ENCODE data around the gene SLFN12L. TPM values are rescaled to one million over a fixed set of nuclear protein-coding genes. Genes with fewer than 3 reads are reported as not detected.
A peak's percentile ranks its signal among the peaks of the same experiment; 100 is the strongest.

SLFN12L gene
- total RNA-seq, 1 experiment from 2014 or later: not detected

DNA sequence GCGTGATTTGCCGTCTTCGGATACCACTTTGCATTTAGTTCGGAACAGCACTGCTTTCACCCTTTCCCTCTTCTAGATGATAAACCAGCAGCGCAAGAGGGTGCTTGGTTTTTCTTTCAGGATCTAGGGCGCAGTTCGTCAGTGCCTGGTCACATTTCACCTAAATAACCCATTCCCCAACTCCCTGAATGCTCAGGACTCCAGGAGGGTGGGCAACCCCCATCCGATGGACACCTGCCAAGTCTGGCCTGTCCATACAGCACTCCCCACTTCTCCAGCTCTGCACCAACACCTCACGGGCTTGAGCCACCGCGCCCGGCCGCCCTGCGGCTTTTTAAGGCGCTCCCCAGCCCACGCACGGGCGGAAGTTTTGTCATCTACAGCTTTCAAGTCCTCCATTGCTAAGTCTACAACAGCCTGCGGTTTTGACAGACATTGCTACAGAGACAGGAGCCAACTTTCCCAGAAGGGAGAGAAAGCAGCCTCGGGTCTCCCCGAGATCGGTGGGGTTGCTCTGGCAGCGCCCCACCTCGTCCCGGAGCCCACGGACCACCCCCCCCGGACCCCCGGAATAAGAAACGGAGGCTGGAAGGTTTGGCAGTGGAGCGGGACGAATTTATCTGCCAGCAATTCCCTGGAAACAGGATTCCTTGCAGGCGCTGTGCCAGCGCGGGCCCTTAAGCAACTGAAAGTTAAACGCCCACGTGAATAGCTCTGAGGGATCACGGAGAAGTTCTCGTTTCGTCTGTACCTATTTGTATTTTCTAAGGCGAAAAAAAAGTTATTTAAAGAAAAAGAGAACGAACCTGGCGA, 50.4 kb downstream of the SLFN12L start:
- Histone ChIP-seq H3K27me3 (ENCODE audit: insufficient read depth, low read length) (peaks cover 67% of the 10 kb centered on the region), H2BK5ac (ENCODE audit: insufficient read length, low read length) (no peak overlapping the region), H2AK5ac (ENCODE audit: insufficient read length, low read length) (no peak overlapping the region), H3K4me1 (ENCODE audit: insufficient read depth, low read length) (no peaks in the 10 kb centered on the region; the same call in 1 of the 2 replicates), H4K8ac (replicated peaks; ENCODE audit: insufficient read length, low read depth, low read length) (no peak overlapping the region), H3K79me2 (ENCODE audit: insufficient read depth, low read length) (no peaks in the 10 kb centered on the region), H4K20me1 (ENCODE audit: control insufficient read depth, insufficient read depth, insufficient read length) (no peaks in the 10 kb centered on the region), H3K18ac (ENCODE audit: insufficient read length, low read depth, low read length) (no peak overlapping the region), H3K27ac (ENCODE audit: insufficient read length, low read depth, low read length) (no peak overlapping the region), H3K56ac (ENCODE audit: insufficient read length, low read depth, low read length) (no peak overlapping the region), H2BK120ac (ENCODE audit: low read depth, low read length, poor library complexity, severe bottlenecking) (no peak overlapping the region), H3K79me1 (ENCODE audit: insufficient read depth, low read depth, low read length, poor library complexity, severe bottlenecking) (no peaks in the 10 kb centered on the region), H2BK20ac (ENCODE audit: low read depth, low read length, poor library complexity, severe bottlenecking) (no peak overlapping the region), H3K14ac (ENCODE audit: insufficient read depth, low read length) (no peak overlapping the region), H3K4ac (ENCODE audit: low read depth, low read length) (no peak overlapping the region), H4K91ac (ENCODE audit: insufficient read length, low read depth, low read length) (no peak overlapping the region), H3K23me2 (ENCODE audit: insufficient read length, low read depth, low read length, poor library complexity, severe bottlenecking) (peaks cover 8% of the 10 kb centered on the region), H3K4me2 (ENCODE audit: insufficient read depth, insufficient read length, low read length) (peak overlapping the region; percentile 62), H2BK12ac (ENCODE audit: insufficient read length, low read depth, low read length) (no peak overlapping the region), H2AFZ (ENCODE audit: low read length) (no peak overlapping the region), H4K5ac (ENCODE audit: insufficient read length, low read depth, low read length) (no peak overlapping the region), H3K9ac (ENCODE audit: extremely low read depth, insufficient read length, low read length) (no peak overlapping the region), H3K23ac (ENCODE audit: insufficient read length, low read depth, low read length) (no peak overlapping the region), H2BK15ac (ENCODE audit: low read depth, low read length) (no peak overlapping the region), H3K9me3 (ENCODE audit: control insufficient read depth, low read depth, low read length) (no peaks in the 10 kb centered on the region), H3T11ph (ENCODE audit: low read length) (no peak overlapping the region)
- Mint-ChIP-seq H3K36me3 (ENCODE audit: insufficient read depth in 1 of 3, low read depth in 3 of 3) (no peaks in the 10 kb centered on the region; a peak in 1 of 7 replicates), H3K4me3 (peak overlapping the region; percentile 49 to 77), H3K27me3 (ENCODE audit: low read depth) (peaks cover 99% of the 10 kb centered on the region), H3K9me3 (peaks cover 0 to 8% of the 10 kb centered on the region in 2 experiments; a peak in 4 of 5 replicates), H3K27ac (no peak overlapping the region), H3K4me1 (peaks cover 15 to 25% of the 10 kb centered on the region in 2 experiments)
- no peak for DNase-seq
- TF ChIP-seq, protein P1, sequence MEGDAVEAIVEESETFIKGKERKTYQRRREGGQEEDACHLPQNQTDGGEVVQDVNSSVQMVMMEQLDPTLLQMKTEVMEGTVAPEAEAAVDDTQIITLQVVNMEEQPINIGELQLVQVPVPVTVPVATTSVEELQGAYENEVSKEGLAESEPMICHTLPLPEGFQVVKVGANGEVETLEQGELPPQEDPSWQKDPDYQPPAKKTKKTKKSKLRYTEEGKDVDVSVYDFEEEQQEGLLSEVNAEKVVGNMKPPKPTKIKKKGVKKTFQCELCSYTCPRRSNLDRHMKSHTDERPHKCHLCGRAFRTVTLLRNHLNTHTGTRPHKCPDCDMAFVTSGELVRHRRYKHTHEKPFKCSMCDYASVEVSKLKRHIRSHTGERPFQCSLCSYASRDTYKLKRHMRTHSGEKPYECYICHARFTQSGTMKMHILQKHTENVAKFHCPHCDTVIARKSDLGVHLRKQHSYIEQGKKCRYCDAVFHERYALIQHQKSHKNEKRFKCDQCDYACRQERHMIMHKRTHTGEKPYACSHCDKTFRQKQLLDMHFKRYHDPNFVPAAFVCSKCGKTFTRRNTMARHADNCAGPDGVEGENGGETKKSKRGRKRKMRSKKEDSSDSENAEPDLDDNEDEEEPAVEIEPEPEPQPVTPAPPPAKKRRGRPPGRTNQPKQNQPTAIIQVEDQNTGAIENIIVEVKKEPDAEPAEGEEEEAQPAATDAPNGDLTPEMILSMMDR (conservative IDR thresholded peaks at IDR 0.05): no peak
- no CpG with 5 or more reads among the region's 42 CpGs for WGBS (ENCODE audit: extremely low coverage, insufficient read length, low lambda C conversion rate)
